Effector memory CD4-positive, alpha-beta T cell (primary cell): ENCODE results near the gene ACVR1B.

Experiments used
- DNase-seq, 3 donors: peaks; one replicate each; pipeline ENCODE4 v3.0.0-alpha.2; 2020
- H3K27ac ChIP-seq: 2 replicates; pipeline ENCODE4 v1.7.0; 2013; ENCODE audit warnings: mild to moderate bottlenecking, low read length, moderate library complexity; ENCODE audit not compliant: insufficient read depth, poor library complexity, severe bottlenecking
- H3K27me3 ChIP-seq: replicated peaks from 2 replicates; pipeline ENCODE4 v1.7.0; 2013; ENCODE audit warnings: mild to moderate bottlenecking, low read length; ENCODE audit not compliant: insufficient read depth, control insufficient read depth, poor library complexity, severe bottlenecking
- H3K36me3 ChIP-seq: 2 replicates; pipeline ENCODE4 v1.7.0; 2013; ENCODE audit warnings: mild to moderate bottlenecking, low read length, moderate library complexity; ENCODE audit not compliant: control insufficient read depth, insufficient read depth
- H3K4me1 ChIP-seq: 2 replicates; pipeline ENCODE4 v1.7.0; 2013; ENCODE audit warnings: low read length, mild to moderate bottlenecking; ENCODE audit not compliant: control insufficient read depth, insufficient read depth, poor library complexity, severe bottlenecking
- H3K4me3 ChIP-seq: 2 replicates; pipeline ENCODE4 v1.7.0; 2013; ENCODE audit warnings: low read length, low read depth, mild to moderate bottlenecking; ENCODE audit not compliant: insufficient read depth, poor library complexity, severe bottlenecking
- H3K9me3 ChIP-seq: 2 replicates; pipeline ENCODE4 v1.7.0; 2013; ENCODE audit warnings: mild to moderate bottlenecking, low read length, moderate library complexity; ENCODE audit not compliant: control insufficient read depth

Gene ACVR1B

DNA sequence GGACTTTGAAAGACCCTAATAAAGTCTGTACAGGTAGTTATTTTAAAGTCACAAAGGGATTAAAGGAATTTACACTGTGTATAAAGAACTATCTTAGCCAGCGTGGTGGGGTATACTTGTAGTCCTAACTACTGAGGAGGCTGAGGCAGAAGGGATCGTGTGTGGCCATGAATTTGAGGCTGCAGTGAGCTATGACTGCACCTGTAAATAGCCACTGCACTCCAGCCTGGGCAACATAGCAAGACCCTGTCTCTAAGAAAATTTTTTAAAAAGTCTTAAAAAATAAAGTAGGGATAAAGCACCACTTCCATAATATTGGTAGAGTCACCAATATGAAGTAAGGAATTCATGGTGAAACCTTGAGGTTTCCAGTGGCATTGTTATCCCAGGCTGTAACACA is 18.1 kb downstream of the ACVR1B start:
- no peaks in the 10 kb centered on the region for H3K27me3 ChIP-seq
- no peaks in the 10 kb centered on the region for H3K9me3 ChIP-seq
- H3K4me3 ChIP-seq = no peak overlapping the region
- DNase-seq = no peak
- H3K4me1 ChIP-seq = peaks cover 48% of the 10 kb centered on the region
- H3K36me3 ChIP-seq = no peaks in the 10 kb centered on the region
- no peak overlapping the region for H3K27ac ChIP-seq

DNA sequence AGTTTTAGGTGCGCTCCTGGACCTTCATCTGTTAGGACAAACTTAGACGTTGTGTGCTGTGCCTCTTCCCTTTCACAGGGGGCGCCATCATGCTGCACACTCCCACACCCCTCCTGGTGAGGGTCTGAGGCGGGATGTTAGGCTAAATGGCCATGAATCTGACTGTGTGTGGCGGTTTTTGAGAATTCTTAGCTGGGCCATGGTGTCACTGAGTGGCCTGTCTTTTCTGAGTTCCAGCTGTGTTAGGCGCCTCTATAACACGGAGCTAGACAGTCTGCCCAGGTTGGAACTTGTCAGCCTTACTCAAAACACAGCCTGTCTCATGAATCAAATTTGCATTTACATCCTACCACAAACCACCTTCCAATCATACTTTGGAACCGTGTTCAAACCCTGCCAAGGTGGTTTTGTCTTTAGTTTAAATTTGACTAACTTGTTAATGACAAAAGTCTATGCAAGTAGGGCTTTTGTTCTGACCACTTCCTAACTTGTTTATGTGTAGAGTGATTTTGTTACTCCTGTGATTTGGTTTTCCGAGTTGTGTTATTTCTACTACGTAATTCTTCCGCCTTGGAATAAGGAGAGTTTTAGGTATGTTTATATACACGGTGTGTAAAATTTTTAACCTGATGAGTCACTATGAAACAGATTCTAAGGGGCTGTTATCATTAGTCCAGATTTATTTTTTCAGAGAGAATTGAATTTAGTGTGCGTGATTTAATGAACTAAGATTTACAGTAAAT is 19.6 kb downstream of the ACVR1B start:
- H3K4me1 ChIP-seq = peaks cover 55% of the 10 kb centered on the region
- DNase-seq = peak; percentile 19 to 25 (median 23)
- H3K4me3 ChIP-seq = no peak overlapping the region

DNA sequence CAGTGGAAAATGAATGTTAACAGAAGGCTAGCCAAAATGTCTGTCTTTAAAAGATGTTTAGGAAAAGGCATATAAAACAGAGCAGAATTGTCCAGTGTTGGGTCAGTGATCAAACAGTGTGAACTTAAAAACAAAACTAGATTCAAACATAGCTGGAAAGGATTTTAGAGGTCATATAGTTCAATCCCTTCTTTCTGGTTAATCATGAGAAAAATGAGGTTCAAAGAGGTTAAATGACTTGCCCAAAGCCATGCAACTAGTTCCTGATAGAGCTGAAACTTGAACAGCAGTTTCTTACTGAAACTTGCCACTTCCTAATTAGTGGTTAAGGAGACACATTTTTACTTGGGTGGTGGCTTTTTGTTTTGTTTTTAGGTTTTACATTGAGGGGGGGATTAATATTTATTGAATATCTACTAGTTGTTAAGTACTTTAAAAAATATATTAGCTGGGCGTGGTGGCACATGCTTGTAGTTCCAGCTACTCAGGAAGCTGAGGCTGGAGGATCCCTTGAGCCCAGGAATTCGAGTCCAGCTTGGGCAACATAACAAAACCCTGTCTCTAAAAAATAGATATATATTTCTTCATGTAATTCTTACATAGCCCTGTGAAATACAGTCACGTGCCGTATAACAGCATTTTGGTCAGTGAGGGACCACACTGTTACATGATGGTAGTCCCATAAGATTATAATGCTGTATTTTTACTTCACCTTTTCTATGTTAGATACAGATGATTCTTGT is 20.4 kb downstream of the ACVR1B start:
- peak overlapping the region; percentile 29 for H3K27ac ChIP-seq
- H3K4me1 ChIP-seq = peaks cover 55% of the 10 kb centered on the region
- no peaks in the 10 kb centered on the region for H3K27me3 ChIP-seq
- no peaks in the 10 kb centered on the region for H3K9me3 ChIP-seq
- peaks cover 7% of the 10 kb centered on the region for H3K36me3 ChIP-seq
- no peak for DNase-seq
- peak overlapping the region; percentile 11 for H3K4me3 ChIP-seq

More for the DNA sequence above, 19.6 kb downstream of the ACVR1B start:
- H3K27ac ChIP-seq = peak overlapping the region; percentile 29
- H3K36me3 ChIP-seq = no peaks in the 10 kb centered on the region
- H3K9me3 ChIP-seq = no peaks in the 10 kb centered on the region
- no peaks in the 10 kb centered on the region for H3K27me3 ChIP-seq

DNA sequence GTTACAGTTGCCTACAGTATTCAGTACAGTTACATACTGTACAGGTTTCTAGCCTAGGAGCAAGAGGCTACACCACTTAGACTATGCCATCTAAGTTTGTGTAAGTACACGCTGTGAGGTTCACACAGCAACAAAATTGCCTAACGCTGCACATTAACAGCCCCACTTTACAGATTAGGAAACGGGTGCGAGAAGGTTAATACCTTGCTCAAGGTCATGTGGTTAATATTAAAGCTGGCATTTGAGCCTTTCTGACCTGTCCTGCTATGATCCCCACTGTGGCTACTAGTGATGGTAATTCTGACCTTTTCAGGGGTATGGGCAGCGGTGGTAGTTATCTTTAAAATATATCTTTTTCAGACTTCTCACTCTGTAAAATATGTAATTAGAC is 20.9 kb downstream of the ACVR1B start:
- no peaks in the 10 kb centered on the region for H3K27me3 ChIP-seq
- H3K4me3 ChIP-seq = peak overlapping the region; percentile 11
- H3K36me3 ChIP-seq = peaks cover 7% of the 10 kb centered on the region
- peaks cover 55% of the 10 kb centered on the region for H3K4me1 ChIP-seq
- no peak for DNase-seq
- H3K27ac ChIP-seq = peak overlapping the region; percentile 29
- H3K9me3 ChIP-seq = no peaks in the 10 kb centered on the region

DNA sequence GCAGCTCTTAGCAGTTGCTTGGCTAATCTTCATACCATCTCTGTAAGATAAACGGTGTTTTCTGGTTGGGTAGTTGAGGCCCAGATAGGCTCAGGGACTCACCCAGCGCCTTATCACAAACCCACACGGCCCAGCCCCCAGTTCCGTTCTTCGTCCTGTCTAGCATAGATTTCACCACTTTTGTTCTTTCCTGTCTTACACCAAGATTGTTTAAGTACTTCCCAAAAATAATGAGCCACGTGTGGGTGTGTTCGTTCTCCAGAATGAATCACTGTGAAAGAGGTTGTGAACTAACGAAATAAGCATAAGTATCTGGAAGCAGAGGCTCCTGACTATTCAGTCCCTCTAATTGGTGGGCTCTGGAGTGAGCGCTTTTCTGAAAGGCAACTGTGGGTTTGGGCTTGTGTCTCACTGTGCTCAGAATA is 21.4 kb downstream of the ACVR1B start:
- Histone ChIP-seq H3K36me3 (peaks cover 7% of the 10 kb centered on the region), H3K4me3 (peak overlapping the region; percentile 11), H3K27me3 (no peaks in the 10 kb centered on the region), H3K4me1 (peaks cover 55% of the 10 kb centered on the region), H3K27ac (peak overlapping the region; percentile 29), H3K9me3 (no peaks in the 10 kb centered on the region)
- peak; percentile 27 to 52 (median 42) for DNase-seq

DNA sequence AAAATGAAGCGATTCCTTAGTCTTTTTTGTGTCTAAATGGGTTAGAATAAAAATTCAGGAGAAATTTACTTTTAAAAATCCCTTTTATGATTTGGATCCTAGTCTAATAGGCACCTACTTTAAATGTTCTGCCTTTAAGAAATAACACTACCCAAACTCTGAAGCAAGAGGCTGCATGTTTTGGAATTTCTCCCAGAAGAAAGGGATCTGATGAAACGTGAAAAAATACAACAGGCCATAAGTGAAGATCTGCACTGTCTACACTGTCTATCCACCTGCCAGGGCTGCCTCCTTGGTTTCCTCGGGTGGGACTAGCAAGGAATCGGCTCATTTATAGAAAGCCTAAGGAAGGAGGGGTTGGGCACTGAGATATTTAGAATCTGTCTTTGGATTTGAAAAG is 22.1 kb downstream of the ACVR1B start:
- DNase-seq = no peak
- Histone ChIP-seq H3K27me3 (no peaks in the 10 kb centered on the region), H3K27ac (no peak overlapping the region), H3K9me3 (no peaks in the 10 kb centered on the region), H3K4me3 (no peak overlapping the region), H3K4me1 (peaks cover 55% of the 10 kb centered on the region), H3K36me3 (peaks cover 7% of the 10 kb centered on the region)

DNA sequence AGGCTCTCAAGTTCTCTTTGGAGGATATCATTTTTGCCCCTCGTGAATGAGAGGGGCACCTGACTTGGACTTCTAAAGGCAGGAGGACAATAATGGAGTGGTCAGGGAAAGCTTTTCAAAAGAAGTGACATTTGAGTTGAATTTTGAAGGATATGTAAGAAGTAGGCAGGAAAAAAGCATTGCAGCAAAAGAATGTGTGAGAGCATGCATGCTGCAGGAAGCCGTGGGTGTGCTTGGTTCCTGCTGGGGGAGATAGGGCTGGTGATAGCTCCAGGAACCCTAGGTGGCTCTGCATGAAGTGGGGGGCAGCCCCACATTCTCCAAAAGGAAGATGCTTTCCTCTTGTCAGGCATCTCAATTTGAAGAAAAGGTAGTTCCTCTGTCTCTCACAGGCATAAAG is 23.1 kb downstream of the ACVR1B start:
- H3K27ac ChIP-seq = no peak overlapping the region
- H3K36me3 ChIP-seq = peaks cover 7% of the 10 kb centered on the region
- peaks cover 55% of the 10 kb centered on the region for H3K4me1 ChIP-seq
- H3K4me3 ChIP-seq = no peak overlapping the region
- DNase-seq = no peak
- no peaks in the 10 kb centered on the region for H3K9me3 ChIP-seq
- H3K27me3 ChIP-seq = no peaks in the 10 kb centered on the region

DNA sequence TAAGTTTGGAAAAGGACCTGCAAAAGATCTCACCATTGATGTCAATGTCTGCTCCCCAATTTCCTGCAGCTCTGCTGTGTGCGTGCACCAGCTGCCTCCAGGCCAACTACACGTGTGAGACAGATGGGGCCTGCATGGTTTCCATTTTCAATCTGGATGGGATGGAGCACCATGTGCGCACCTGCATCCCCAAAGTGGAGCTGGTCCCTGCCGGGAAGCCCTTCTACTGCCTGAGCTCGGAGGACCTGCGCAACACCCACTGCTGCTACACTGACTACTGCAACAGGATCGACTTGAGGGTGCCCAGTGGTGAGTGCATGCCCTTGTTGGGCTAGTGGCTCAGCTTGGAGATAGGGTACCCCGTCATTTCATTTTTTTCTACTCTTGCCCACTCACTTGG is 23.7 kb downstream of the ACVR1B start:
- Histone ChIP-seq H3K27me3 (no peaks in the 10 kb centered on the region), H3K27ac (no peak overlapping the region), H3K4me1 (peaks cover 51% of the 10 kb centered on the region), H3K36me3 (peaks cover 7% of the 10 kb centered on the region), H3K4me3 (no peak overlapping the region), H3K9me3 (no peaks in the 10 kb centered on the region)
- no peak for DNase-seq

DNA sequence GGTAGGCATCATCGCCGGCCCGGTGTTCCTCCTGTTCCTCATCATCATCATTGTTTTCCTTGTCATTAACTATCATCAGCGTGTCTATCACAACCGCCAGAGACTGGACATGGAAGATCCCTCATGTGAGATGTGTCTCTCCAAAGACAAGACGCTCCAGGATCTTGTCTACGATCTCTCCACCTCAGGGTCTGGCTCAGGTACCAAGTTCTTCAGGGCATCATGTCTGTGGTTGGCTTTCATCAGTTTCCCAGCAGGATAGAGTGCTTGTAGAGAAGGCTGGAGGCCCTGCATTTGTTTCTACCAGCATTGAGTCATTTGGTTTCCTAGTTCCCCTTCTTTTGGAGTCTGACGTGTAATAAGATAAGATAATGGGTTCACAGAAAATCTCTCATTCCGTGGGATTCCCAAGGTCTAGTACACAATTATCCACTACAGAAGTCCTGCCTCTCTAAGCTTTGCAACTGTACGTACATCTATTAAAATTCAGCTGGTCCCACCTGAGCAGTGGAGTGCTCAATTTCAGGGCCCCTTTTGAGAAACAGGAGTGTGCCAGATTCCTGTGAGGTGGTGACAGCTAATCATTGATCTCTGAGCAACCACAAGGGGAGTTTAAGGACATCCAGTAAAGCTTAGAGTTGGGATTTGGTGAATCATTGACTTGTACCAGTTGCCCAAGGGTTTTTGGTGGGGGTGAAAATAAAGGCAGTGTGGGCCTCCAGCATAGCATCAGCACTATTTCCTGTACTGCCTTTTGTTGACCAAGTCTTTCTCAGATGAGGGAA is 25.1 kb downstream of the ACVR1B start:
- H3K36me3 ChIP-seq = peaks cover 7% of the 10 kb centered on the region
- DNase-seq = no peak
- no peaks in the 10 kb centered on the region for H3K27me3 ChIP-seq
- H3K9me3 ChIP-seq = no peaks in the 10 kb centered on the region
- H3K4me1 ChIP-seq = peaks cover 37% of the 10 kb centered on the region
- no peak overlapping the region for H3K27ac ChIP-seq
- no peak overlapping the region for H3K4me3 ChIP-seq
